ENCODE measurements around the gene LATS2. TPM values are rescaled to one million over a fixed set of nuclear protein-coding genes. Genes with fewer than 3 reads are reported as not detected.
"Not testable (repeated sequence)": the region's sequence is repeated elsewhere in the genome, so short reads cannot be mapped to it uniquely, and the experiment has no call there.

The LATS2 gene
- total RNA-seq, 1 donor from 2014 or later = 49.0 TPM

DNA sequence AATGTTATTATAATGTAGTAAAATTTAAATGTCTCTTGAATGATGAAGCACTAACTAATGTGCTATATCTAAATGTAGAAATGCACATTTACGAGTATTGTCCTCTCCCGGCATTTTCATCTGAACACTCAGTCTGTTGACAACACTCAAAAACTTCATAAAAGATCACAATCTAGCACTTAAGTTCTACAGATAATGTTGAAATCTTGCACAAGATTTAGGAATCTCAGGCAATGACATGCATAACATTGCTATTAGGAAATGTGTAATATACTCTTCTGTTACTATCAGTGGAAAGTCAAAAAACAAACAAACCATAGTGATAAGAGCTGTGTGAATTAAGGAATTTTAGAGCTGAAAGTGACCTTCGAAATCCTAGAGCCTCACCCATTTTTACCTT, 121.3 kb downstream of the LATS2 start:
- Histone ChIP-seq H3K4me1 (no peaks in the 10 kb centered on the region), H3K9me3 (no peaks in the 10 kb centered on the region), H3K27ac (no peak overlapping the region), H3K27me3 (no peaks in the 10 kb centered on the region), H3K4me3 (no peak overlapping the region), H3K36me3 (no peaks in the 10 kb centered on the region)
- TF ChIP-seq, protein P1, sequence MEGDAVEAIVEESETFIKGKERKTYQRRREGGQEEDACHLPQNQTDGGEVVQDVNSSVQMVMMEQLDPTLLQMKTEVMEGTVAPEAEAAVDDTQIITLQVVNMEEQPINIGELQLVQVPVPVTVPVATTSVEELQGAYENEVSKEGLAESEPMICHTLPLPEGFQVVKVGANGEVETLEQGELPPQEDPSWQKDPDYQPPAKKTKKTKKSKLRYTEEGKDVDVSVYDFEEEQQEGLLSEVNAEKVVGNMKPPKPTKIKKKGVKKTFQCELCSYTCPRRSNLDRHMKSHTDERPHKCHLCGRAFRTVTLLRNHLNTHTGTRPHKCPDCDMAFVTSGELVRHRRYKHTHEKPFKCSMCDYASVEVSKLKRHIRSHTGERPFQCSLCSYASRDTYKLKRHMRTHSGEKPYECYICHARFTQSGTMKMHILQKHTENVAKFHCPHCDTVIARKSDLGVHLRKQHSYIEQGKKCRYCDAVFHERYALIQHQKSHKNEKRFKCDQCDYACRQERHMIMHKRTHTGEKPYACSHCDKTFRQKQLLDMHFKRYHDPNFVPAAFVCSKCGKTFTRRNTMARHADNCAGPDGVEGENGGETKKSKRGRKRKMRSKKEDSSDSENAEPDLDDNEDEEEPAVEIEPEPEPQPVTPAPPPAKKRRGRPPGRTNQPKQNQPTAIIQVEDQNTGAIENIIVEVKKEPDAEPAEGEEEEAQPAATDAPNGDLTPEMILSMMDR (IDR thresholded peaks at IDR 0.05) = no peak
- intact Hi-C loops (cut with DNase I) = loop anchor here (5.0 kb wide), 1 partner anchor 237 kb away; the partner anchor contains the start of genes MRPL57 and SKA3
- no peak for DNase-seq (ENCODE audit: low spot score in 2 of 2)

DNA sequence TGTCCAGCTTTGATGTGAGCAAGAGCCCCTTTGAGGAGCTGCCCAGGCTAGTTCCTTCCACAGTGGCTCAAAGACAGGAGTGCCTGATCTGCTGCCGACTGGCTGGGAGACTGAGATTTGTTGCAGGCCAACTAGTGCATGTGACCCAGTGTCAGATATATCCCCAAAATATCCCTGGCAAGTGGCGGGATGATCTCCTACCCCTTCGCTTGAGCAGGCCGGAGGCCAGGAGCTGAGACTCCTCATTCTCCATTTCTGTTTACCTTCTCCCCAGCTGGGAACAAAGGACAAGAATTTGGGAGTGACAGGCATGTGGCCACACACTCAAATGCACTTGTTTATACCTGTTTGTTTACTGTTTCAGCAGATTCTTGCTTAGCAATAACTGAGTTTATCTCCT, 121.7 kb downstream of the LATS2 start:
- TF ChIP-seq, protein P1 (IDR thresholded peaks at IDR 0.05) = no peak
- H3K36me3 ChIP-seq = no peaks in the 10 kb centered on the region
- H3K9me3 ChIP-seq = no peaks in the 10 kb centered on the region
- H3K27me3 ChIP-seq = no peaks in the 10 kb centered on the region
- no peak overlapping the region for H3K27ac ChIP-seq
- intact Hi-C loops (cut with DNase I) = loop anchor here (5.0 kb wide), 1 partner anchor 238 kb away; the partner anchor contains the start of genes MRPL57 and SKA3
- DNase-seq (ENCODE audit: low spot score in 2 of 2) = no peak
- H3K4me3 ChIP-seq = no peak overlapping the region
- no peaks in the 10 kb centered on the region for H3K4me1 ChIP-seq

DNA sequence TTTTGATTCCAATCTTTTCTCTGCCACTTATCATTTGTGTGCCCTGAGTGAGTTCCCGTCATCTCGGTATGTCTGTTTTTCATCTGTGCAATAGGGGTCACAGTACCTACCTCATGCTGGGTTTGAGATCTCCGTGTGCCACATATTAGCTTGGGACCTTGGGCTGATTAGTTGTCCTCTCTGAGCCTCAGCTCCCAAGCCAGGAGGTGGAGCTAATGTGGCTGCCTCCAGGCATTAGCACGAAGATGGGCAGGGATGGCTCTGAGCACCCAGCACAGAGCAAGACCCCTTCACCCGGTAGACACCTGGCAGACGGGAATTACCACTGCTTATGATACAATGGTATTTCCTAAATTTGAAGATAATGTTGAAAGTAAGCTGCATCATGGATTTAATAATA, 123.1 kb downstream of the LATS2 start:
- TF ChIP-seq, protein P1 (IDR thresholded peaks at IDR 0.05) = no peak
- H3K27ac ChIP-seq = no peak overlapping the region
- H3K27me3 ChIP-seq = no peaks in the 10 kb centered on the region
- H3K4me1 ChIP-seq = no peaks in the 10 kb centered on the region
- H3K36me3 ChIP-seq = no peaks in the 10 kb centered on the region
- no peak for DNase-seq (ENCODE audit: low spot score in 2 of 2)
- no peak overlapping the region for H3K4me3 ChIP-seq
- intact Hi-C loops (cut with DNase I) = no loop called here
- H3K9me3 ChIP-seq = no peaks in the 10 kb centered on the region

DNA sequence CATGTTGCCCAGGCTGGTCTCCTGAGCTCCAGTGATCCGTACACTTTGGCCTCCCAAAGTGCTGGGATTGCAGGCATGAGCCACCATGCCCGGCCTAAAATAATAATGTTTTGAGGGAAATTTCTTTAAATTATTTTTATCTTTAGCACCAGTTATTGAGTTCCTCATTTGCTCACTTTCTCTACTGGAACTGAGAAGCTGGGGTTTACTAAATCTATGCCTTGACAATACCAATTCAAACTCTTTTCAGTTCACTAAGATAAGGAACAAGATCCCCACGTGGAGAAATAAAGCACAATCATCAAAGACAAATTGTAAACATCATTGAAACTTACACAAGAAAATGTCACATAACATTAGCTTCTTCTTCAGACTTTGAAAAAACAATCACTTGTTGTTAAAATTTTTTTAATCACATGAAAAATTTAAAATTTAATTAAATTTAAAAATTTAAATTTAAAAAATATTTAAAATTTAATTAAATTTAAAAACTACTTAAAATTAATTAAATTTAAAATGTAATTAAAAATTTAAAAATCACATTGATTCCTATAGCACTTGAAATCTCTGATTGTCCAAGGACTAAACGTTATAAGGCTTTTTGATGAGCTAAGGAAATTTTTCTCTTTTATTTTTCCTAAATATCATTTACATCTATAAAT, 133.7 kb downstream of the LATS2 start:
- no peaks in the 10 kb centered on the region for H3K27me3 ChIP-seq

DNA sequence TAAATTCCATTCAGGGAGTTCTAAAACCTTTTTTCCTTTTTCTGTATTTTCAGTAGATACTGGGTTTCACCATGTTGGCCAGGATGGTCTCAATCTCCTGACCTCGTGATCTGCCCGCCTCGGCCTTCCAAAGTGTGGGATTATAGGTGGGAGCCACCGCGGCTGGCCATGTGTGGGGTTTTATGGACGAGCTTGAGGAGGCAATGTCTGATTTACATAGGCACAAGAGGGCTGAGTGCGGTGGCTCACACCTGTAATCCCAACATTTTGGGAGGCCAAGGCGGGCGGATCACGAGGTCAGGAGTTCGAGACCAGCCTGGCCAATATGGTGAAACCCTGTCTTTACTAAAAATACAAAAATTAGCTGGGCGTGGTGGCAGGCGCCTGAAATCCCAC, 136.0 kb downstream of the LATS2 start:
- not testable (repeated sequence) for H3K27ac ChIP-seq; H3K9me3 ChIP-seq; H3K4me1 ChIP-seq; H3K36me3 ChIP-seq; DNase-seq (ENCODE audit: low spot score in 2 of 2); H3K4me3 ChIP-seq; H3K27me3 ChIP-seq
- intact Hi-C loops (cut with DNase I) = loop anchor here (2.0 to 10.0 kb wide), 2 partner anchors 431 to 741 kb away; no protein-coding TSS in a partner anchor

More for the DNA sequence above, 133.7 kb downstream of the LATS2 start:
- Histone ChIP-seq H3K9me3 (no peaks in the 10 kb centered on the region), H3K36me3 (no peaks in the 10 kb centered on the region), H3K4me1 (no peaks in the 10 kb centered on the region), H3K27ac (no peak overlapping the region), H3K4me3 (no peak overlapping the region)
- DNase-seq (ENCODE audit: low spot score in 2 of 2) = no peak
- intact Hi-C loops (cut with DNase I) = loop anchor here (10.0 kb wide), 1 partner anchor 743 kb away; no protein-coding TSS in a partner anchor
- TF ChIP-seq, protein P1 (IDR thresholded peaks at IDR 0.05) = no peak

DNA sequence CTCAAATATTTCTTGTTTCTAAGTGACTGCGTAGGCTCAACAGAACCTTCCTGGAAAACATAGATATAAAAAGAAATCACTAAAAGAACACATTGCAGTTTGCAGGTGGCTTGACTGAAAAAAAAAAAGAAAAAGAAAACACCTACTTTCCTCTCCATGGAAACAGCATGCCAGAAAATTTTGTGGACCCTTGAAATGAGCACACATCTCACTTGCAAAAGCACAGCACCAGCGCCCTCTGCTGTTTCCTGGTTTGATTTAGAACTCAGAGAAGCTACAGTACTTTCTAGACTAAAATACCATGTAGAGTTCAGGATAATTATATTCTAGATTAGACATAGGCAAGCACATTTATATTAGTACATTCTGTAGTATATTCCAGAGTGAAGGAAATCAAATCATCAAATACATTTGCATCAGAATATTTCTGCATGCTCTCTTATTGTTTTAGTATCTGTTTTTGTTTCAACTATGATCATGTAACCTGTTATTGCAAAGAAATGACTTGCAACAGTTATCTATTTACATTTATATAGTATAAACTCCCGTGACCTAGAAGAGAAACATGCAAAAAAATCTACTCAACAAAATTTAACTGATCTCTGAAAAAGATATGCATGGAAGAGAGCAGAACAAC, 136.5 kb downstream of the LATS2 start:
- Histone ChIP-seq H3K9me3 (no peaks in the 10 kb centered on the region), H3K4me3 (no peak overlapping the region), H3K27me3 (no peaks in the 10 kb centered on the region), H3K36me3 (no peaks in the 10 kb centered on the region), H3K27ac (no peak overlapping the region), H3K4me1 (no peaks in the 10 kb centered on the region)
- intact Hi-C loops (cut with DNase I) = loop anchor here (2.0 to 10.0 kb wide), 3 partner anchors 213 to 740 kb away; no protein-coding TSS in a partner anchor
- TF ChIP-seq, protein P1 (IDR thresholded peaks at IDR 0.05) = peak; percentile 45 to 77 (median 68)
- peak in 1 of 2 donors; percentile 86 for DNase-seq (ENCODE audit: low spot score in 2 of 2)

Measured in ascending aorta (tissue), 2 donors.